Esophagus squamous epithelium (tissue), 4 donors: Measurements from ENCODE around the gene MACIR.

Experiments used
- CTCF ChIP-seq, 6 experiments: fragments of 450-650 bp in 4 of 6; fragments of 200-600 bp in 2 of 6; sonication (generic) in 2 of 6; IDR thresholded peaks; one replicate each; pipeline ENCODE4 v1.5.1; 2016 to 2019; ENCODE audit warnings: antibody characterized with exemption in 6 of 6, mild to moderate bottlenecking in 4 of 6, moderate library complexity in 4 of 6
- POLR2A ChIP-seq, 4 donors: fragments of 450-650 bp; IDR thresholded peaks; one replicate each; pipeline ENCODE4 v1.6.1; 2017; ENCODE audit warnings: antibody characterized with exemption in 4 of 4, mild to moderate bottlenecking in 4 of 4, moderate library complexity in 3 of 4

DNA sequence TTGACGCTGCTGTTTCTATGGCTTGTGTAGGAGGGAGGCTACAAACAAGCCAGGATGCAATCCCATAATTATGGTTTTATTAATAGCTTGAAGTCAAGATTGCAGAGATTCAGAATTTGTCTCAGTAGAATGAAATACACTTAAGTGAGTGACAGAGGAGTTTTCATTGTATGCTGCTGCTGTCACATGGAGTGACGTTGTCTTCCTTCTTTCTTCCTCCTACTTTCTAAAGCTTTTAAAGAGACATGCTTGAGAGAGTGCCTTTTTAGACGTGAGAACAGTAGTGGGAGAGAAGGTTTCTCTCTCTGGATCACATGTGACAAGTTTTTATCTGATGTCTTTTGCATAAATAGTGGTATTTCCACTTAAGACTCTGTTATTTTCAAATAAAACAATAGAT is 48.9 kb downstream of the MACIR start:
- no peak for TF ChIP-seq CTCF (IDR thresholded peaks at IDR 0.05)
- TF ChIP-seq POLR2A (IDR thresholded peaks at IDR 0.05): no peak
